MG63 (cell line): ENCODE data around the gene TTI1. TPM values are rescaled to one million over a fixed set of nuclear protein-coding genes. Genes with fewer than 3 reads are reported as not detected.
"Not testable (repeated sequence)": the region's sequence is repeated elsewhere in the genome, so short reads cannot be mapped to it uniquely, and the experiment has no call there.

Experiments
- DNase-seq: peaks from one replicate; pipeline ENCODE4 v3.0.0-alpha.2; 2020
- H3K27me3 ChIP-seq: fragments of 250-450 bp; sonication (Bioruptor Pico); 2 replicates; pipeline ENCODE4 v1.5.1; 2020; ENCODE audit warnings: mild to moderate bottlenecking, moderate library complexity
- H3K36me3 ChIP-seq: fragments of 250-450 bp; sonication (Bioruptor Pico); 2 replicates; pipeline ENCODE4 v1.5.1; 2020; ENCODE audit warnings: mild to moderate bottlenecking, moderate library complexity
- H3K4me3 ChIP-seq: fragments of 250-450 bp; sonication (Bioruptor Pico); 2 replicates; pipeline ENCODE4 v1.5.1; 2020; ENCODE audit warnings: mild to moderate bottlenecking, moderate library complexity
- H3K9me3 ChIP-seq: fragments of 250-450 bp; sonication (Bioruptor Pico); 2 replicates; pipeline ENCODE4 v1.5.1; 2020; ENCODE audit warnings: mild to moderate bottlenecking, moderate library complexity
- total RNA-seq: library from RNA; depleted of rRNA; stranded (reverse); fragments of >200 nt; shearing (Covaris generic); gene quantifications from 2 replicates; pipeline ENCODE4 v1.2.3, GENCODE V29; 2014; ENCODE audit warnings: low replicate concordance

TTI1 gene
- total RNA-seq, 1 experiment from 2014 or later: 27.0 TPM

- peaks cover 6% of the 10 kb centered on the region for H3K27me3 ChIP-seq
- peak; percentile 64 for DNase-seq
- no peak overlapping the region for H3K4me3 ChIP-seq
- no peaks in the 10 kb centered on the region for H3K36me3 ChIP-seq
- peaks cover 22% of the 10 kb centered on the region for H3K9me3 ChIP-seq
These were observed 63.1 kb downstream of the TTI1 start for GRCh38 chr20:37969949-37970855.

GRCh38 chr20:37968841-37969401 lies 64.3 kb downstream of the TTI1 start:
- Histone ChIP-seq H3K9me3 (peaks cover 25% of the 10 kb centered on the region), H3K36me3 (no peaks in the 10 kb centered on the region), H3K4me3 (no peak overlapping the region), H3K27me3 (peaks cover 13% of the 10 kb centered on the region)
- peak; percentile 42 for DNase-seq

GRCh38 chr20:37963483-37963882 lies 69.8 kb downstream of the TTI1 start:
- Histone ChIP-seq H3K27me3 (peaks cover 27% of the 10 kb centered on the region), H3K9me3 (peaks cover 46% of the 10 kb centered on the region)
- not testable (repeated sequence) for DNase-seq, H3K36me3 ChIP-seq, H3K4me3 ChIP-seq

- H3K27me3 ChIP-seq: peaks cover 29% of the 10 kb centered on the region
- H3K4me3 ChIP-seq: no peak overlapping the region
- peaks cover 26% of the 10 kb centered on the region for H3K9me3 ChIP-seq
- no peak for DNase-seq
- H3K36me3 ChIP-seq: no peaks in the 10 kb centered on the region
These were observed 72.2 kb downstream of the TTI1 start for GRCh38 chr20:37961066-37961465.

- no peaks in the 10 kb centered on the region for H3K36me3 ChIP-seq
- peaks cover 30% of the 10 kb centered on the region for H3K27me3 ChIP-seq
- H3K9me3 ChIP-seq: peaks cover 21% of the 10 kb centered on the region
- H3K4me3 ChIP-seq: no peak overlapping the region
- DNase-seq: no peak
These were observed 74.3 kb downstream of the TTI1 start for GRCh38 chr20:37958856-37959520.

- Histone ChIP-seq H3K4me3 (no peak overlapping the region), H3K27me3 (peaks cover 22% of the 10 kb centered on the region), H3K36me3 (no peaks in the 10 kb centered on the region), H3K9me3 (peaks cover 14% of the 10 kb centered on the region)
- no peak for DNase-seq
These were observed 77.1 kb downstream of the TTI1 start for GRCh38 chr20:37956107-37956585.

GRCh38 chr20:37955511-37955910 lies 77.7 kb downstream of the TTI1 start:
- DNase-seq: no peak
- no peaks in the 10 kb centered on the region for H3K36me3 ChIP-seq
- peaks cover 17% of the 10 kb centered on the region for H3K27me3 ChIP-seq
- H3K9me3 ChIP-seq: peaks cover 7% of the 10 kb centered on the region
- H3K4me3 ChIP-seq: no peak overlapping the region

GRCh38 chr20:37954626-37955025 lies 78.6 kb downstream of the TTI1 start:
- H3K27me3 ChIP-seq: peaks cover 22% of the 10 kb centered on the region
- no peaks in the 10 kb centered on the region for H3K36me3 ChIP-seq
- H3K9me3 ChIP-seq: peaks cover 2% of the 10 kb centered on the region
- no peak for DNase-seq
- H3K4me3 ChIP-seq: no peak overlapping the region

GRCh38 chr20:37954190-37954589 lies 79.1 kb downstream of the TTI1 start:
- Histone ChIP-seq H3K9me3 (no peaks in the 10 kb centered on the region; the same call in none of the 2 replicates), H3K27me3 (peaks cover 22% of the 10 kb centered on the region), H3K36me3 (no peaks in the 10 kb centered on the region), H3K4me3 (no peak overlapping the region)
- no peak for DNase-seq

- H3K4me3 ChIP-seq: no peak overlapping the region
- H3K9me3 ChIP-seq: peaks cover 4% of the 10 kb centered on the region
- no peak for DNase-seq
These were observed 84.3 kb downstream of the TTI1 start for GRCh38 chr20:37948956-37949355.

GRCh38 chr20:37947943-37948342 lies 85.3 kb downstream of the TTI1 start:
- Histone ChIP-seq H3K4me3 (no peak overlapping the region), H3K27me3 (peaks cover 6% of the 10 kb centered on the region; the same call in 1 of the 2 replicates), H3K36me3 (no peaks in the 10 kb centered on the region), H3K9me3 (peaks cover 4% of the 10 kb centered on the region)
- DNase-seq: no peak

More at GRCh38 chr20:37948956-37949355, 84.3 kb downstream of the TTI1 start:
- no peaks in the 10 kb centered on the region for H3K36me3 ChIP-seq
- H3K27me3 ChIP-seq: peaks cover 6% of the 10 kb centered on the region; the same call in 1 of the 2 replicates

GRCh38 chr20:37946946-37947345 lies 86.3 kb downstream of the TTI1 start:
- Histone ChIP-seq H3K36me3 (no peaks in the 10 kb centered on the region), H3K4me3 (no peak overlapping the region), H3K27me3 (peaks cover 6% of the 10 kb centered on the region; the same call in 1 of the 2 replicates), H3K9me3 (peaks cover 4% of the 10 kb centered on the region)
- DNase-seq: no peak

GRCh38 chr20:37945091-37945547 lies 88.1 kb downstream of the TTI1 start:
- Histone ChIP-seq H3K36me3 (no peaks in the 10 kb centered on the region), H3K27me3 (peaks cover 3% of the 10 kb centered on the region; the same call in 1 of the 2 replicates), H3K9me3 (peaks cover 4% of the 10 kb centered on the region; the same call in 1 of the 2 replicates), H3K4me3 (no peak overlapping the region)
- DNase-seq: no peak

GRCh38 chr20:37944456-37944981 lies 88.7 kb downstream of the TTI1 start:
- Histone ChIP-seq H3K36me3 (no peaks in the 10 kb centered on the region), H3K9me3 (peaks cover 4% of the 10 kb centered on the region; the same call in 1 of the 2 replicates), H3K27me3 (no peaks in the 10 kb centered on the region), H3K4me3 (no peak overlapping the region)
- DNase-seq: no peak

GRCh38 chr20:37943501-37944455 lies 89.5 kb downstream of the TTI1 start:
- H3K4me3 ChIP-seq: no peak overlapping the region
- no peak for DNase-seq

More at GRCh38 chr20:37943501-37944455, 89.5 kb downstream of the TTI1 start:
- Histone ChIP-seq H3K36me3 (no peaks in the 10 kb centered on the region), H3K27me3 (no peaks in the 10 kb centered on the region), H3K9me3 (peaks cover 4% of the 10 kb centered on the region; the same call in 1 of the 2 replicates)
